MM.1S (cell line): ENCODE results near the gene CAD.

Experiments
- DNase-seq: peaks from one replicate; pipeline ENCODE4 v3.0.0-alpha.2; 2015
- H2AFZ ChIP-seq: fragments of 300-600 bp; sonication (generic); 2 replicates; pipeline ENCODE4 v1.6.0; 2016; ENCODE audit warnings: antibody characterized with exemption, low read length
- H3F3A ChIP-seq: fragments of 300-600 bp; sonication (generic); 2 replicates; pipeline ENCODE4 v1.6.1; 2016; ENCODE audit warnings: mild to moderate bottlenecking, antibody characterized with exemption, low read length, moderate library complexity, mixed read lengths; ENCODE audit not compliant: insufficient read depth
- H3K27ac ChIP-seq: fragments of 300-600 bp; sonication (generic); 2 replicates; pipeline ENCODE4 v1.5.1; 2016; ENCODE audit warnings: mild to moderate bottlenecking, low read length
- H3K27me3 ChIP-seq: fragments of 300-600 bp; sonication (generic); replicated peaks from 2 replicates; pipeline ENCODE4 v1.6.0; 2016; ENCODE audit warnings: low read length; ENCODE audit not compliant: insufficient read depth
- H3K36me3 ChIP-seq: fragments of 300-600 bp; sonication (generic); replicated peaks from 2 replicates; pipeline ENCODE4 v1.6.1; 2016; ENCODE audit warnings: mild to moderate bottlenecking, low read length, mixed read lengths; ENCODE audit not compliant: insufficient read depth
- H3K4me1 ChIP-seq: fragments of 300-600 bp; sonication (generic); 2 replicates; pipeline ENCODE4 v1.6.1; 2016; ENCODE audit warnings: low read length, mixed read lengths
- H3K4me2 ChIP-seq: fragments of 300-600 bp; sonication (generic); 2 replicates; pipeline ENCODE4 v1.6.0; 2016; ENCODE audit warnings: low read depth, low read length
- H3K4me3 ChIP-seq: fragments of 300-600 bp; sonication (generic); 2 replicates; pipeline ENCODE4 v1.5.1; 2016; ENCODE audit warnings: low read length, mixed read lengths
- H3K79me2 ChIP-seq: fragments of 300-600 bp; sonication (generic); 2 replicates; pipeline ENCODE4 v1.6.1; 2016; ENCODE audit warnings: mixed run types, low read length, mixed read lengths
- H3K9ac ChIP-seq: fragments of 300-600 bp; sonication (generic); 2 replicates; pipeline ENCODE4 v1.6.1; 2016; ENCODE audit warnings: low read length, mixed read lengths
- H3K9me2 ChIP-seq: fragments of 300-600 bp; sonication (generic); replicated peaks from 2 replicates; pipeline ENCODE4 v1.6.1; 2016; ENCODE audit warnings: mild to moderate bottlenecking, low read length, mixed read lengths; ENCODE audit not compliant: insufficient read depth
- H3K9me3 ChIP-seq: fragments of 300-600 bp; sonication (generic); replicated peaks from 2 replicates; pipeline ENCODE4 v1.6.1; 2016; ENCODE audit warnings: mild to moderate bottlenecking, low read length, mixed read lengths; ENCODE audit not compliant: insufficient read depth
- H4K20me1 ChIP-seq: fragments of 300-600 bp; sonication (generic); 2 replicates; pipeline ENCODE4 v1.6.1; 2016; ENCODE audit warnings: mild to moderate bottlenecking, low read length, moderate library complexity, mixed read lengths; ENCODE audit not compliant: insufficient read depth
- EZH2 ChIP-seq: fragments of 300-600 bp; sonication (generic); optimal IDR thresholded peaks from 2 replicates; pipeline ENCODE3; 2017; ENCODE audit warnings: low read depth, mild to moderate bottlenecking, antibody characterized with exemption, low read length, mixed read lengths
- EZH2phosphoT487 ChIP-seq: fragments of 300-600 bp; sonication (generic); IDR thresholded peaks from 2 replicates; pipeline ENCODE4 v1.6.1; 2018; ENCODE audit warnings: antibody characterized with exemption, low read length
- TF ChIP-seq, protein P1 (sequence below): fragments of 300-600 bp; sonication (generic); IDR thresholded peaks from 2 replicates; pipeline ENCODE4 v1.5.1; 2016; ENCODE audit warnings: antibody characterized with exemption, low read length, mixed read lengths

Gene CAD

DNA sequence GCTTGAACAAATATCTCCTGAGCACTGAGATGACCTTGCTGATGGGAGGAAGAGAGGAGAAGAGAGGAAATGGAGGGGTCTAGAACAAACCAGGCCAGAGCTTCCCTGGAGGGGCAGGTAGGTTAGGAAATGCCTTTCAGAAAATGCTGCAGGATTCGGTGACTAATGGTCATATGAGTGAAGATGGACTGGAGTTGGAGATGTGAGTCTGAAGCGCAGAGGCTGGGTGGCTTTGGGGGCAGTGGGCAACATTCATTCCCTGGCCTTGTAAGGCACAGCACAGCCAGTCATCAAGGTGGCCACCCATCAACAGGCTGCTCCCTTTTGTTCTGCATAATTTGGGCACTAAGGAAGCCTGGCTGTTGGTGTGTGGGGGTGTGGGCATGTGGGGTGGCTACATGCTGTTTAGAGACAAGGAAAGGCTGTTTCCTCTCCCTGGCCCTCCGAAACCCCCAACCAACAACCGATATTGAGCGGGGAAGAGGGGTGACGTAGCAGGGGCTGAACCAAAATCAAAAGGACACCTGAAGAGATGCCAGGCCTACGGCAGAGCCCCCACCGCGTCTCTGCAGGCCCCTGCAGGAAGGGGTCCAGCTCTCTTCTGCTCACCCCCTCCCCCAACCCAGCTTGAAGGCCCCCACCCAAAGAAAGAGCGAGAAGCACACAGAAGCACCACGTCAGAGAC is 44.2 kb downstream of the CAD start:
- no peak for DNase-seq
- Histone ChIP-seq H3K27ac (no peak overlapping the region), H3K9me3 (no peaks in the 10 kb centered on the region), H3F3A (no peaks in the 10 kb centered on the region), H3K4me2 (no peak overlapping the region), H3K4me1 (peaks cover 5% of the 10 kb centered on the region; the same call in 1 of the 2 replicates), H3K27me3 (peaks cover 76% of the 10 kb centered on the region), H3K9me2 (no peaks in the 10 kb centered on the region), H3K4me3 (no peak overlapping the region), H3K36me3 (no peaks in the 10 kb centered on the region), H4K20me1 (no peaks in the 10 kb centered on the region), H2AFZ (no peak overlapping the region), H3K9ac (no peak overlapping the region), H3K79me2 (no peaks in the 10 kb centered on the region)
- TF ChIP-seq, protein P1, sequence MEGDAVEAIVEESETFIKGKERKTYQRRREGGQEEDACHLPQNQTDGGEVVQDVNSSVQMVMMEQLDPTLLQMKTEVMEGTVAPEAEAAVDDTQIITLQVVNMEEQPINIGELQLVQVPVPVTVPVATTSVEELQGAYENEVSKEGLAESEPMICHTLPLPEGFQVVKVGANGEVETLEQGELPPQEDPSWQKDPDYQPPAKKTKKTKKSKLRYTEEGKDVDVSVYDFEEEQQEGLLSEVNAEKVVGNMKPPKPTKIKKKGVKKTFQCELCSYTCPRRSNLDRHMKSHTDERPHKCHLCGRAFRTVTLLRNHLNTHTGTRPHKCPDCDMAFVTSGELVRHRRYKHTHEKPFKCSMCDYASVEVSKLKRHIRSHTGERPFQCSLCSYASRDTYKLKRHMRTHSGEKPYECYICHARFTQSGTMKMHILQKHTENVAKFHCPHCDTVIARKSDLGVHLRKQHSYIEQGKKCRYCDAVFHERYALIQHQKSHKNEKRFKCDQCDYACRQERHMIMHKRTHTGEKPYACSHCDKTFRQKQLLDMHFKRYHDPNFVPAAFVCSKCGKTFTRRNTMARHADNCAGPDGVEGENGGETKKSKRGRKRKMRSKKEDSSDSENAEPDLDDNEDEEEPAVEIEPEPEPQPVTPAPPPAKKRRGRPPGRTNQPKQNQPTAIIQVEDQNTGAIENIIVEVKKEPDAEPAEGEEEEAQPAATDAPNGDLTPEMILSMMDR = no peak
- TF ChIP-seq EZH2 = no peak
- TF ChIP-seq EZH2phosphoT487 = no peak

DNA sequence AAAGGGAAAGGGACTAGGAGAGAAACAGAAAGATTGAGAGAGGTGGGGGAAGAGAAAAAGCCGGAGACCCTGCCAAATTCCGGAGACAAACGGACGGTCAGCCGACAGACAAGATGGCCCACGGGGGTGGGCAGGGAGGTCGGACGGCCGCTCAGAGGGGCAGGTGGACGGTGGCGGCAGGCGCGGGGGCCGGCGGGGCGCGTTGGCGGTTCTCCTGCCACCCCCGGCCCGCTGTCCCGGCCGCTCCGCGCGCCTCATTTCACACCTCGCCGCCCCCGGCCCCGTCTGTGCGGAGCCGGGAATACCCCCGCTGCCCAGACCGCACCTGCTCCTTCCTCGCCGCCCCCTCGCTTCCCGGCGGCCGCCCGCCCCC is 44.7 kb downstream of the CAD start:
- Histone ChIP-seq H3K79me2 (no peaks in the 10 kb centered on the region), H3K9me2 (no peaks in the 10 kb centered on the region), H3K27me3 (peaks cover 71% of the 10 kb centered on the region), H3K4me1 (peaks cover 5% of the 10 kb centered on the region; the same call in 1 of the 2 replicates), H3K9me3 (no peaks in the 10 kb centered on the region), H4K20me1 (no peaks in the 10 kb centered on the region), H3F3A (no peaks in the 10 kb centered on the region), H3K36me3 (no peaks in the 10 kb centered on the region), H3K9ac (no peak overlapping the region), H3K4me3 (no peak overlapping the region), H3K27ac (no peak overlapping the region), H3K4me2 (no peak overlapping the region), H2AFZ (no peak overlapping the region)
- DNase-seq = no peak
- no peak for TF ChIP-seq EZH2phosphoT487
- TF ChIP-seq, protein P1 = no peak
- TF ChIP-seq EZH2 = no peak

DNA sequence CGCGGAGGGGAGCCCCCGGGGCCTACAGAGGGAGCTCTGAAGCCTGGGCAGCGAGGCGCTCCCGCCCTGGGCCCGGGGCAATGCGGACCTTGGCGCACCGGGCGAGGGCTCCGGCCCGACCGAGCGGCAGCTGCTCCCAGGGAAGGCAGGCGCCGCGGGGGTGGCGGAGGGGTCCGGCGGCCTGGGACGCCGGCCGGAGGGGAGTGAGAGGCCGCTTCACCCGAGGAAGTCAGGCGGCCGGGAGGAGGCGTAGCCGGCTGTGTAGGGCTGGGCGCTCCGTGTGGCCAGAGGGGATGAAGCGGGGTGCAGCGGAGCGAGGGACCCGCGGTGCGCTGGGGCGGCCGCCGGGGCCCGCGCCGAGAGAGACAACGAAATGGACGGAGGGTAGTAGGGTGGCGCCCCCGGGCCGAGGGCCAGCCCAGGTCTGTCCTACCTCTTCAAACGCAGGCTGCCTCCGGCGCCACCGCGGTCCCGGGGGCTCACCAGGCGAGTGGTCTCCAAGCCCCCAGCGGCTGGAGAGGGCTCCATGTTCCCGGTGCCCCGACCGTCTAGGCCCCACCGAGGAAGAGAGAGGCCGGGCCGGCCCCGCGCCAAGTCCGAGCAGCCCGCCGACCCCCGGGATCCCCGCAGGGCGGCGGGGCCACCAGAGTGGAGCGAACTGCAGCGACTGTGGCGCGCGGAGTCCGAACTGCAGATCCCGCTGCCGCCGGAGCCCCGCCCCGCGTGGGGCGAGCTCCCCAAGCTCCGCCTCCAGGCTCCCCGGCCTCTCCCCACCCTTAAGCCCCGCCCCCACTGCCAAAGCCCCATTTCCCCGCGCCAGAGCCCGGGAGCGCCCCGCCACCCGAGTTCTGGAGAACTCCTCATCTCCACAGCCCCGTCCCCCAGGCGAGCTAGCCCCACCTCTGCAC is 45.5 kb downstream of the CAD start, which contains the start of gene SLC30A3:
Gene SLC30A3, minus strand, starts transcription at position 669 of the 908 bp plus-strand sequence. Its CDS starts 141 bp downstream, at position 528.
- no peak within 1 kb of the TSS for H3K27ac ChIP-seq
- H3F3A ChIP-seq = no peaks in the 10 kb centered on the region
- peak within 1 kb of the TSS; percentile 71 for H2AFZ ChIP-seq
- H3K9me3 ChIP-seq = no peaks in the 10 kb centered on the region
- H3K4me3 ChIP-seq = peak within 1 kb of the TSS; percentile 65
- peaks cover 63% of the 10 kb centered on the region for H3K27me3 ChIP-seq
- DNase-seq = peak; percentile 62
- H3K9me2 ChIP-seq = no peaks in the 10 kb centered on the region
- H4K20me1 ChIP-seq = no peaks in the 10 kb centered on the region
- 0 out of 2 replicates have a peak, but pooled peaks have one; percentile 66 for TF ChIP-seq EZH2phosphoT487
- TF ChIP-seq, protein P1 = no peak; the same call in 1 of the 2 replicates
- peak; percentile 92 for TF ChIP-seq EZH2
- H3K4me1 ChIP-seq = peaks cover 5% of the 10 kb centered on the region; the same call in 1 of the 2 replicates
- H3K9ac ChIP-seq = no peak within 1 kb of the TSS
- H3K79me2 ChIP-seq = no peaks in the 10 kb centered on the region
- H3K36me3 ChIP-seq = no peaks in the 10 kb centered on the region
- peak within 1 kb of the TSS; percentile 81 for H3K4me2 ChIP-seq
